Skeletal muscle tissue (tissue), 4 donors: ENCODE data around the gene TSPAN18. TPM values are rescaled to one million over a fixed set of nuclear protein-coding genes. Genes with fewer than 3 reads are reported as not detected.
A peak's percentile ranks its signal among the peaks of the same experiment; 100 is the strongest.

ENCODE experiments used
- H3K27ac ChIP-seq: one replicate; pipeline ENCODE4 v1.7.0; 2013; ENCODE audit warnings: mild to moderate bottlenecking, low read depth, low read length, inconsistent platforms
- H3K27me3 ChIP-seq, 3 donors: one replicate each; pipeline ENCODE4 v1.7.0; 2013; ENCODE audit warnings: low read length in 3 of 3; ENCODE audit not compliant: control insufficient read depth in 3 of 3, insufficient read depth in 3 of 3
- H3K36me3 ChIP-seq, 3 donors: one replicate each; pipeline ENCODE4 v1.7.0; 2013; ENCODE audit warnings: low read length in 3 of 3; ENCODE audit not compliant: control insufficient read depth in 3 of 3, insufficient read depth in 3 of 3
- H3K4me1 ChIP-seq, 3 donors: one replicate each; pipeline ENCODE4 v1.7.0; 2013; ENCODE audit warnings: low read length in 3 of 3, mild to moderate bottlenecking in 3 of 3; ENCODE audit not compliant: control insufficient read depth in 3 of 3, insufficient read depth in 3 of 3
- H3K4me3 ChIP-seq, 3 donors: one replicate each; pipeline ENCODE4 v1.7.0; 2013; ENCODE audit warnings: low read length in 3 of 3
- H3K9ac ChIP-seq, 3 donors: one replicate each; pipeline ENCODE4 v1.7.0; 2013; ENCODE audit warnings: low read length in 3 of 3, mild to moderate bottlenecking in 3 of 3, moderate library complexity in 2 of 3, low read depth in 1 of 3
- H3K9me3 ChIP-seq, 3 donors: one replicate each; pipeline ENCODE4 v1.7.0; 2013; ENCODE audit warnings: low read length in 3 of 3; ENCODE audit not compliant: control insufficient read depth in 3 of 3
- total RNA-seq: library from RNA; depleted of rRNA; stranded (reverse); fragments of >200 nt; gene quantifications from one replicate; pipeline ENCODE4 v1.2.3, GENCODE V29; 2014
- donor health status: Osteomylitis.

The TSPAN18 gene
- total RNA-seq, 1 donor from 2014 or later, result 11.5 TPM

- no peak overlapping the region for H3K4me3 ChIP-seq
- no peaks in the 10 kb centered on the region for H3K36me3 ChIP-seq
Measured at GRCh38 chr11:44957776-44958564, 231.2 kb downstream of the TSPAN18 start.

GRCh38 chr11:44959064-44959463, 232.3 kb downstream of the TSPAN18 start:
- Histone ChIP-seq H3K9ac (no peak overlapping the region), H3K36me3 (no peaks in the 10 kb centered on the region), H3K4me3 (no peak overlapping the region), H3K4me1 (peaks cover 7 to 17% (median 10%) of the 10 kb centered on the region in 3 donors), H3K27ac (no peak overlapping the region), H3K27me3 (peaks cover 4 to 16% (median 7%) of the 10 kb centered on the region in 3 donors), H3K9me3 (no peaks in the 10 kb centered on the region)

More at GRCh38 chr11:44957776-44958564, 231.2 kb downstream of the TSPAN18 start:
- H3K9me3 ChIP-seq, result no peaks in the 10 kb centered on the region
- H3K9ac ChIP-seq, result no peak overlapping the region
- H3K27ac ChIP-seq, result no peak overlapping the region
- peaks cover 4 to 16% (median 7%) of the 10 kb centered on the region in 3 donors for H3K27me3 ChIP-seq
- H3K4me1 ChIP-seq, result peaks cover 7 to 17% (median 10%) of the 10 kb centered on the region in 3 donors

GRCh38 chr11:44960200-44960845, 233.6 kb downstream of the TSPAN18 start:
- no peaks in the 10 kb centered on the region for H3K9me3 ChIP-seq
- H3K27ac ChIP-seq, result no peak overlapping the region
- peaks cover 4 to 7% (median 5%) of the 10 kb centered on the region in 3 donors for H3K4me1 ChIP-seq
- H3K4me3 ChIP-seq, result no peak overlapping the region
- no peak overlapping the region for H3K9ac ChIP-seq
- H3K27me3 ChIP-seq, result peaks cover 4 to 16% (median 6%) of the 10 kb centered on the region in 3 donors
- no peaks in the 10 kb centered on the region for H3K36me3 ChIP-seq

- no peaks in the 10 kb centered on the region for H3K4me1 ChIP-seq
- no peak overlapping the region for H3K27ac ChIP-seq
- H3K4me3 ChIP-seq, result no peak overlapping the region
- H3K36me3 ChIP-seq, result no peaks in the 10 kb centered on the region
- peaks cover 0 to 4% (median 0%) of the 10 kb centered on the region in 3 donors for H3K27me3 ChIP-seq
- no peaks in the 10 kb centered on the region for H3K9me3 ChIP-seq
- no peak overlapping the region for H3K9ac ChIP-seq
Measured at GRCh38 chr11:44962464-44962863, 235.7 kb downstream of the TSPAN18 start.

- Histone ChIP-seq H3K27me3 (no peaks in the 10 kb centered on the region), H3K36me3 (no peaks in the 10 kb centered on the region), H3K9me3 (no peaks in the 10 kb centered on the region)
Measured at GRCh38 chr11:44963136-44963535, 236.4 kb downstream of the TSPAN18 start.

GRCh38 chr11:44963948-44964347, 237.2 kb downstream of the TSPAN18 start:
- Histone ChIP-seq H3K27ac (no peak overlapping the region), H3K9me3 (no peaks in the 10 kb centered on the region), H3K36me3 (no peaks in the 10 kb centered on the region), H3K9ac (no peak overlapping the region), H3K27me3 (no peaks in the 10 kb centered on the region), H3K4me1 (no peaks in the 10 kb centered on the region), H3K4me3 (no peak overlapping the region)

More at GRCh38 chr11:44963136-44963535, 236.4 kb downstream of the TSPAN18 start:
- no peaks in the 10 kb centered on the region for H3K4me1 ChIP-seq
- H3K27ac ChIP-seq, result no peak overlapping the region
- no peak overlapping the region for H3K4me3 ChIP-seq
- no peak overlapping the region for H3K9ac ChIP-seq

- H3K4me1 ChIP-seq, result no peaks in the 10 kb centered on the region
- no peak overlapping the region for H3K27ac ChIP-seq
- no peaks in the 10 kb centered on the region for H3K36me3 ChIP-seq
- peak overlapping the region in 1 of 3 donors; percentile 10 for H3K9ac ChIP-seq
- H3K9me3 ChIP-seq, result no peaks in the 10 kb centered on the region
- no peak overlapping the region for H3K4me3 ChIP-seq
- no peaks in the 10 kb centered on the region for H3K27me3 ChIP-seq
Measured at GRCh38 chr11:44964526-44965209, 237.9 kb downstream of the TSPAN18 start.

GRCh38 chr11:44966694-44967093, 239.9 kb downstream of the TSPAN18 start:
- H3K9me3 ChIP-seq, result no peaks in the 10 kb centered on the region
- H3K36me3 ChIP-seq, result no peaks in the 10 kb centered on the region
- H3K27ac ChIP-seq, result no peak overlapping the region
- no peak overlapping the region for H3K4me3 ChIP-seq
- no peaks in the 10 kb centered on the region for H3K27me3 ChIP-seq
- H3K9ac ChIP-seq, result no peak overlapping the region
- H3K4me1 ChIP-seq, result no peaks in the 10 kb centered on the region

GRCh38 chr11:44967930-44968496, 241.3 kb downstream of the TSPAN18 start:
- Histone ChIP-seq H3K36me3 (no peaks in the 10 kb centered on the region), H3K9me3 (no peaks in the 10 kb centered on the region), H3K9ac (no peak overlapping the region), H3K4me1 (no peaks in the 10 kb centered on the region), H3K27me3 (no peaks in the 10 kb centered on the region), H3K4me3 (no peak overlapping the region), H3K27ac (no peak overlapping the region)
